Hematopoietic multipotent progenitor cell treated with erythropoietin and hydrocortisone succinate and interleukin-3 and kit ligand, for 4 days (in vitro differentiated cells): ENCODE data around the gene MTM1.
A peak's percentile ranks its signal among the peaks of the same experiment; 100 is the strongest.

ENCODE experiments used
- DNase-seq: peaks from one replicate; pipeline ENCODE4 v3.0.0-alpha.2; 2015

The MTM1 gene

DNA sequence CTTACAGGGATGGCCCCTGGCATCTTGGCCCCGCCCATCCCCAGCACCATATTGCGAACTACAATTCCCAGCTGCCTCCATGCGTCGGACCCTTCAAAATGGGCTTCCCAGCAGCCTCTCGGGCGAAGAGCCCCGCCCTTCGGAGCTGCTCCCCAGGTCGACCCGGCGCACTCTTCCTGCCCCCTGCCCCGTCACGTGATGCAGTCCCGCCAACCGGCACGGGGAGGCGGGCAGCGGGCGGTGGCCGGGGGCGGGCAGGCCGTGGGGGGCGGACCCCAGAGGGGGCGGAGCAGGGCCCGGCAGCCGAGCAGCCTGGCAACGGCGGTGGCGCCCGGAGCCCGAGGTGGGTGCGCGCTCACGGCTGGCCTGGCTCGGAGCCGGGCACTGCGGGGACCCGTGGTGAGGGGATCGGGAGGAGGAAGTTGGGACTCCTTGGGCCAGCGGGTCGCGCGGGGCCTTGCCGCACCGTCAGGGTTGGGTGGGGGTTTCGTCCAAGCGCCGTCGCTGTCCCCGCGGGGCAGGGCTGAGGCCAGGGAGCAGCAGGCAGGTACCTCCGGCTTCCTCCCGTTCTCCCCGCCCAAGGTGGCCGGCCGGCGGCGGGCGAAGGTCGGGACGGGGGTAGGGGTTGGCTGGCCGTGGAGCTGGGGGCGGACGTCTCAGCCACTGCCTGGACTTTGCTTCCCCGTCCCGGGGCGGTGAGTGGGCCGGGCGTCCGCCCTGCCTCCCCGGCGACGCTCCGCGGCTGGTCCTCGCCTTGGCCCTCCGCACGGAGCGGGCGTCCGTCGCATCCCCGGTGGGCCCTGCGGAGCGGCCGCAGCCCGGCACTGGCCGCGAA is at the start of gene MTM1:
Gene MTM1 (plus strand): TSS at position 302 of the 835 bp plus-strand sequence. CDS start 23,994 bp downstream, outside the sequence.
- DNase-seq, result peak; percentile 98

- DNase-seq, result no peak
Measured at GRCh38 chrX:150522494-150522893, 45.9 kb upstream of the MTM1 start.

DNA sequence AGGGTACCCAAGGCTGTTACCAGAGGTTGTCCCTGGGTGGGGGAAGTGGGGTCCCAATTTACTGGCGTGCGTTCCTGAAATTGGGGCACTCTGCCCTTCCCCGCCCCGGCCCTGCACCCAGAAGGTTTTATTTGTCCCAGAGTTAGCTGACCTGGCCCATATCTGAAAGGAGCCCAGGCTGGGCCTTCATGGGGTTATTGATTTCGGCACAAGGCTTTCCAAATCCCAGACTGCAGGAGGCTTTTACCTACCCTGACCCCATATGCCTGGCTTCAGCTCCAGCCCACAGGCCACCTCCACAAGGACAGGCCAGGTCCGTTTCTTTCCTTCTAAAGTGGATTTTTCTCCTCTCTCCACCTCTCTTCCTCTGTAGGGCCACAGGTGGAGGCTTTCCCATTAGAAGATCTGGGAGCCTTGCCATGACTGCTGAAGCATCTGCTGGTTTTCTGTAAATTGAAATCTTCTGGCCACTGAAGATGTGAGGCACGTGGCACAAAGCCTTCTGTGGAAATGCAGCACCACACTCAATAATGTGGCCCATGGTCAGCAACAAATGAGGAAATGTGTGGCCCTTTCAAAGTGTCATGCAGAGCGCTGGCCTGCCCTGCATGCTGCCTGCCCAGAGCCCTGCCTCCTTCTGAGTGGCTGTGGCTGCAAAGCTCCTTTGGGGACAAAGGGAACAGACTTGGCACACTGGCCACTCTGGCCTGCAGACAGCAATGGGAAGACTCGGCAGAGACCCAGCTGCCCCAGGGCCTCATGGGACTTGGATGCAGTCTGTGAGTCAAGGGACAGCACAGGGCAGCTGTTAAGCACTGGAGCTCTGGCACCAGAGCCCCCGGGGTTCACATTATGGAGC is 43.1 kb upstream of the MTM1 start:
- no peak for DNase-seq

DNA sequence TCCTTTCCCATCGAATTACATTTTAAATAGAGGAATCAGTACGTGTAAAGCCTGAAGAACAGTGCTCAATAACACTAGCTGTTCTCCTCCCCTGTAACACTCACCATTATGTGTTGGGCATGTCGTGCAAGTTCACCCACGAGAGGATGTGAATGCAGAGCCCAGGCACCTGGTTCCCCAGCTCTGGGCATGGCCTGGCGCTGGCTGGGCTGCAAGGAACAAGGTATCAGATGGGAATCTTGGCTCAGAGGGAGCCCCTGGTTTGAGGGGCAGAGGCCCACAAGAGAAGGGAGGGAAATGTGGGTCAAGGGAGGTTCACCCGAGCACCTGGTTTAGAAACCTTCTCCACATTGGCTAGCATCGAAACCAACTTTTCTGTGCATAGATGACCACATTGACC is 41.7 kb upstream of the MTM1 start:
- no peak for DNase-seq

GRCh38 chrX:150527108-150527507 is 41.3 kb upstream of the MTM1 start:
- DNase-seq, result no peak

GRCh38 chrX:150529587-150529986 is 38.8 kb upstream of the MTM1 start:
- no peak for DNase-seq

GRCh38 chrX:150530821-150531220 is 37.6 kb upstream of the MTM1 start:
- no peak for DNase-seq

DNA sequence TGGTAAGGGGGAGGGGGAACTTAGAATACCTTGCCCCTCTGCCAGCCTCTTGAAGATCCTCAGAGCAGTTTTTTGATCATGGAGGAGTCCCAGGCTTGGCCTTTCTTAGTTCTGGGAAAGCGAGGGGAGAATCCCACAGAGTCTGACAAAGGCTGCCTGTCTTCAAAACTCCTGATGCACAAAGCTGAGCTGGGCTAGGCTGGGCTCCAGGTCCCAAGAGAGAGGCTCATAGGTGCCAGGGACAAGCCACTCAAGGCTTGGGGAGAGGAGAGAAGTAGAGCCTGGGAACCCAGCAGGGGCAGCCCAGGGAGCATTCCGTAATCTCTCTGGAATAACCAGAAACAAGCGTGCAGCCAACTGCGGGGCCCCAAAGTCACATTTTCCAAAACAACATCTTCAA is 37.0 kb upstream of the MTM1 start:
- DNase-seq, result no peak

DNA sequence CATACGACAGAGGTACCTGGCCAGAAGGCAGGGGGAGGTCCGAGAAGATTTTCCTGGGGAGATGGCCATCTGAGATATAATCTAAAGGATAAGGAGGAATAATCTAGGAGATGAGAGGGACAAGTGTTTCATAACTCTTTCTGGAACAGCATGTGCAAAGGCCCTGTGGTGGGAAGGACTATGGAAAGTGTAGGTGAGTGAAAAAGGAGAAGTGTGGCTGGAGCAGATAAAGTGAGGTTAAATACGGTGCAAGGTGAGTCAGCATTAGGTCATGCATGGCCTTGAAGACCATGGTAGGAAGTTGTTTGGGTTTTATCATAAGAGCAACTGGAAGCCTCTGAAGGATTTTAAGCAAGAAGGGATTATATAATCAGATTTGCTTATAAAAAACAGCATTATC is 34.6 kb upstream of the MTM1 start:
- DNase-seq, result peak; percentile 13

DNA sequence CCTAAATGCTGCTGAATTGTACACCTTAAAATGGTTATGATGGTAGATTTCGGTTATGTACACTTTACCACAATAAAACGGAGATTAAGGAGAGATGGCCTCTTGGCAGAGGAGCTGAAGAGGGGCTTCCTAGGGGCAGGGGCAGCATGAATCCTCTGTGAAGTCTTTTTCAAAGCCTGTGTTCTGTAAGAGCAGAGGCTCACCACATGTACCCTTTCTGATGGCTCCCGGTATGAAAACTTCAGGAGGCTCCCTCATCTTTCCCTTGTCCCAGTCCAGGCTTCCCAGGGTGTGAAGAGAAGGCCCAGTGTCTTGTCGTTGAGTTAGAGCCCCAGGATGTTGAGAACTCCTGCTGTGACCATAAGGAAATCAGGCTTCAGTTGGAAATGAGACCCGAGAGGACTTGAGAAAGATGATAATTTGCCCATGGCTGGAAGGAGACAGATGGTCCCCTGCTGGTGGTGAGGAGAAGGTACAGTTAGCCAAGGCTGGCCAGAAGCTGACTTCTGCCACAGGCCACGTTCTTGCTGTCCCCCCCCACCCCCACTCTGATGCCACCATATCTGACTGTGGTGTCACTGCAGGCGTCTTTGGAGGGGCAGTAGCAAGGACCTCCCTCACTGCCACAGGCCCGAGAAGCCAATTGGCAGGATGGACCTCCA is 31.8 kb upstream of the MTM1 start:
- peak; percentile 16 for DNase-seq

GRCh38 chrX:150537851-150538250 is 30.6 kb upstream of the MTM1 start:
- no peak for DNase-seq

- no peak for DNase-seq
Measured at GRCh38 chrX:150540965-150541364, 27.5 kb upstream of the MTM1 start.

GRCh38 chrX:150542846-150543229 is 25.6 kb upstream of the MTM1 start:
- no peak for DNase-seq

- no peak for DNase-seq
Measured at GRCh38 chrX:150543230-150544155, 24.9 kb upstream of the MTM1 start.

- DNase-seq, result peak; percentile 62
Measured at GRCh38 chrX:150544222-150544787, 24.1 kb upstream of the MTM1 start.

GRCh38 chrX:150544835-150545770 is 23.3 kb upstream of the MTM1 start:
- DNase-seq, result no peak

- peak; percentile 73 for DNase-seq
Measured at GRCh38 chrX:150546711-150547153, 21.7 kb upstream of the MTM1 start.

DNA sequence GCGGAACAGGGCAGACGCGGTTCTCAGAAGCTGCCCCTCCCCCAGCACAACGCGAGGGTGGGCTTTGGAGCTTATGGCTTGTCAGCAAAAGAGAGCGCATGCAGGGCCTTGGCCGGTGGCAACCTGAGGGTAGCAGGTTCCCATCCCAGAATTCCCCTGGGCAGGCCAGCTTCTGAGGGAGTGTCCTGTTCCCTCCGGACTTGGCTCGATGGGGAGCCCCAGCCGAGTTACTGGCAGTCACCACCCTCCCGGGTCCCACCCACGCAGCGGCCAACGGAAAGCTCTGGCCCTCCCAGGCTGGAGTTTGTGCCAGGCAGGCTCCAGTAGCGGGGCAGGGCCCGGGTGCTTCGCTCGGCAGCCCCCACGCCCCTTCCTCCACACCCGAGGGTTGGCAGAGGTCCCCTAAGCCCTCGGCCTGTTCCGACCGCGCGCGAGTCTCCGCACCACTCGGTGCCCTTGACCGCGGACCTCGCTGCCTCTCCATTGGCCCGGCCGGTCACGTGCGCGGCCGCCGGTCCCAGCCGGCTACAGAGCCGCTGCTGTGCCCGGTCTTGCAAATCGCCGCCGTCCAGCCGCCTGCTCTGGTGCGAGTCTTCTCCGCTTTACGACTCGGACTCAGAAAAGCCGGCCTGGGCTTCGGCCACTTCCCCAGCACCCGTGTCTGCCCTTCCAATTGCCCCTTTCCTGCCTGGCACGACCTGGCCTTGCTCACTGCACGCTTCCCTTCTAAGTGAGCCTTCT is 20.9 kb upstream of the MTM1 start:
- DNase-seq, result peak; percentile 68

- no peak for DNase-seq
Measured at GRCh38 chrX:150548251-150548650, 20.2 kb upstream of the MTM1 start.

DNA sequence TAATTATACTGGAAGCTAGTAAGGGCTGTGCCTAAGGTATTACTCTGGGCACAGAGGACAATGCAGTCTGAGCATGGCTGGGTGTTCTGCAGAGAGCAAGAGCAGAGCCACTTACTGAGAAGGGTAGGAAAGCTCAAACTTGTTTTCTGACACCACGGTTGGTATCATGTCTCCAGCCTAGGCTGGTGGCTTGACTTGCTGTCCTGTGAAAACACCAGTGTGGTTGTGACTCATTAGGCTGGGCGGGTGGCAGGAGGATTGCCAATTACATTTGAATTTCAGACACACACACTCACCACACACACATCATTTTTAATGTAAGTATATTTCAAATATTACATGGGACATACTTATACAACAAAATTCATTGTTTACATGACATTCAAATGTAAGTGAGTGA is 19.7 kb upstream of the MTM1 start:
- DNase-seq, result peak; percentile 55
